Peyer's patch (tissue), 4 donors: ENCODE data around the gene NR1I3. TPM values are rescaled to one million over a fixed set of nuclear protein-coding genes. Genes with fewer than 3 reads are reported as not detected.
A peak's percentile ranks its signal among the peaks of the same experiment; 100 is the strongest.

Source experiments
- DNase-seq, 3 donors: peaks; one replicate each; pipeline ENCODE4 v3.0.0-alpha.2; 2017 to 2019
- H3K27ac ChIP-seq, 4 donors: fragments of 200-600 bp; sonication (generic); one replicate each; pipeline ENCODE4 v1.5.1; 2016 to 2019
- H3K27me3 ChIP-seq, 2 donors: fragments of 200-600 bp; sonication (generic); one replicate each; pipeline ENCODE4 v1.5.1; 2019
- H3K36me3 ChIP-seq, 3 donors: fragments of 200-600 bp; sonication (generic); one replicate each; pipeline ENCODE4 v1.5.1; 2016 to 2019
- H3K4me1 ChIP-seq, 4 donors: fragments of 200-600 bp; sonication (generic); one replicate each; pipeline ENCODE4 v1.5.1; 2016 to 2019
- H3K4me3 ChIP-seq, 4 donors: fragments of 200-600 bp; sonication (generic); 1 replicate in 3 of 4; 2 replicates in 1 of 4; pipeline ENCODE4 v1.5.1; 2016 to 2019; ENCODE audit warnings: mild to moderate bottlenecking in 1 of 4
- H3K9me3 ChIP-seq, 4 donors: fragments of 200-600 bp; sonication (generic); one replicate each; pipeline ENCODE4 v1.5.1; 2016 to 2019; ENCODE audit warnings: mild to moderate bottlenecking in 1 of 4
- POLR2A ChIP-seq, 2 donors: fragments of 450-650 bp; IDR thresholded peaks; one replicate each; pipeline ENCODE4 v1.5.1; 2017; ENCODE audit warnings: antibody characterized with exemption in 2 of 2, mild to moderate bottlenecking in 2 of 2, moderate library complexity in 2 of 2
- total RNA-seq, 4 donors: library from RNA; depleted of rRNA; stranded (reverse); fragments of >200 nt; gene quantifications; one replicate each; pipeline ENCODE4 v1.1.0, GENCODE V29; 2016
- TF ChIP-seq, protein P1 (sequence below), 6 experiments: fragments of 450-650 bp in 4 of 6; fragments of 200-600 bp in 2 of 6; sonication (generic) in 1 of 6; IDR thresholded peaks; one replicate each; pipeline ENCODE4 v1.5.1; 2017 to 2019; ENCODE audit warnings: antibody characterized with exemption in 6 of 6, mild to moderate bottlenecking in 3 of 6, moderate library complexity in 1 of 6

Gene NR1I3, protein sequence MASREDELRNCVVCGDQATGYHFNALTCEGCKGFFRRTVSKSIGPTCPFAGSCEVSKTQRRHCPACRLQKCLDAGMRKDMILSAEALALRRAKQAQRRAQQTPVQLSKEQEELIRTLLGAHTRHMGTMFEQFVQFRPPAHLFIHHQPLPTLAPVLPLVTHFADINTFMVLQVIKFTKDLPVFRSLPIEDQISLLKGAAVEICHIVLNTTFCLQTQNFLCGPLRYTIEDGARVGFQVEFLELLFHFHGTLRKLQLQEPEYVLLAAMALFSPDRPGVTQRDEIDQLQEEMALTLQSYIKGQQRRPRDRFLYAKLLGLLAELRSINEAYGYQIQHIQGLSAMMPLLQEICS
- 1 to 10 TPM in 1 of 4 donors, not detected in 3; 3.2 TPM for total RNA-seq

DNA sequence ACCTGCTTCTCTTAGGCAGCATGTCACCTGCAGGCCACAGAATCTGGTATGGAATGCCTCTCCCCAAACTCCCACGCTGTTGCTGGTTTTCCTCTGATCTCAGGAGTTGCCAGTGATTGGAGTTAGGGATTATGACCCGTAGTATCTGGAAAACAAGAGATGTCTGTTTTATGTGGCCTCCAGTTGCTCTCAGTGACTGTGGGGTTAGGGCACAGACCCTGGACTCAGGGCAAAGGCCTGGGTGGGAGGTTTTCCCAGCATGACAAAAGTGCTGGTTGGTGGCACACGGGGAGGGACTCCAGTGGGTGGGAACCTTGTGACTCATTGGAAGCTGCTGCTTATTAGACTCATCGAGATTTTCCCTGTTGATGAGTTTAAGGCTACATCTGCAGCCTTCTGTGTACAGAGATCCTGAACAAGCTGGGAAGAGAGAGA lies at the start of gene NR1I3:
Gene NR1I3, minus strand, starts transcription at position 165 of the 435 bp plus-strand sequence. CDS start 1,638 bp downstream, outside the sequence.
- TF ChIP-seq, protein P1, sequence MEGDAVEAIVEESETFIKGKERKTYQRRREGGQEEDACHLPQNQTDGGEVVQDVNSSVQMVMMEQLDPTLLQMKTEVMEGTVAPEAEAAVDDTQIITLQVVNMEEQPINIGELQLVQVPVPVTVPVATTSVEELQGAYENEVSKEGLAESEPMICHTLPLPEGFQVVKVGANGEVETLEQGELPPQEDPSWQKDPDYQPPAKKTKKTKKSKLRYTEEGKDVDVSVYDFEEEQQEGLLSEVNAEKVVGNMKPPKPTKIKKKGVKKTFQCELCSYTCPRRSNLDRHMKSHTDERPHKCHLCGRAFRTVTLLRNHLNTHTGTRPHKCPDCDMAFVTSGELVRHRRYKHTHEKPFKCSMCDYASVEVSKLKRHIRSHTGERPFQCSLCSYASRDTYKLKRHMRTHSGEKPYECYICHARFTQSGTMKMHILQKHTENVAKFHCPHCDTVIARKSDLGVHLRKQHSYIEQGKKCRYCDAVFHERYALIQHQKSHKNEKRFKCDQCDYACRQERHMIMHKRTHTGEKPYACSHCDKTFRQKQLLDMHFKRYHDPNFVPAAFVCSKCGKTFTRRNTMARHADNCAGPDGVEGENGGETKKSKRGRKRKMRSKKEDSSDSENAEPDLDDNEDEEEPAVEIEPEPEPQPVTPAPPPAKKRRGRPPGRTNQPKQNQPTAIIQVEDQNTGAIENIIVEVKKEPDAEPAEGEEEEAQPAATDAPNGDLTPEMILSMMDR (IDR thresholded peaks at IDR 0.05) = no peak
- TF ChIP-seq POLR2A (IDR thresholded peaks at IDR 0.05) = no peak
- H3K27ac ChIP-seq = peak within 1 kb of the TSS in 1 of 4 donors; percentile 43
- no peaks in the 10 kb centered on the region for H3K27me3 ChIP-seq
- H3K4me1 ChIP-seq = no peaks in the 10 kb centered on the region
- H3K36me3 ChIP-seq = no peaks in the 10 kb centered on the region
- peak in 2 of 3 donors; percentile 74 to 82 for DNase-seq
- H3K9me3 ChIP-seq = no peaks in the 10 kb centered on the region
- peak within 1 kb of the TSS in 1 of 4 donors; percentile 27 for H3K4me3 ChIP-seq

DNA sequence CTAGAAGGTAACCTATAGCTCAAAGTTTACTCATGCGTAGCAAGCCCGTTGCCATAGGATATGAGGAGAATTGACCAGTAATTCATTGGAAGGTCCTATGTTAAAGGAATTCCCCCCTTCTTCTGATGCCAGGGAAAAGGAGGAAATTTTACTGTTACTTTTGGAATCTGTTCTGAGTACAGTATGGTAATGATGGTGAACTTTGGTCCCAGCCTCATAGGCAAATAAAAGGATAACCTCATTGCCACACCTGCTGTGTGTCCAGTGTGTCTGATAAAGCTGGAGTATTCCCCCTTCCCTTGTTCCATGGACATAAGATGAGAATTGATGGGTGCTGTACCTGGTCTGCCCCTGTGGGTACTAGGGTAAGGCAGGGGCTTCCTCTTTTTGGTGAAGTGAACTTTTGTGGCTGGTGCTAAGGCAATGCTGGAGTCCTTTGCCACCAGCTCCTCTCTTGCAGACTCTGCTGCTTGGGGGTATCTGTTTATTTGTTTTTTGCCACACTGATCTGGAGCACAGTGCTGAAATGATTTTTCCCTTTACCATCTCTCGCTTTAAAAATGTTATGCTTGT lies 49.6 kb upstream of the NR1I3 start:
- H3K9me3 ChIP-seq = no peaks in the 10 kb centered on the region
- H3K27ac ChIP-seq = no peak overlapping the region
- DNase-seq = no peak
- no peaks in the 10 kb centered on the region for H3K27me3 ChIP-seq
- no peaks in the 10 kb centered on the region for H3K36me3 ChIP-seq
- TF ChIP-seq POLR2A (IDR thresholded peaks at IDR 0.05) = no peak
- TF ChIP-seq, protein P1 (IDR thresholded peaks at IDR 0.05) = no peak
- no peak overlapping the region for H3K4me3 ChIP-seq
- H3K4me1 ChIP-seq = no peaks in the 10 kb centered on the region

DNA sequence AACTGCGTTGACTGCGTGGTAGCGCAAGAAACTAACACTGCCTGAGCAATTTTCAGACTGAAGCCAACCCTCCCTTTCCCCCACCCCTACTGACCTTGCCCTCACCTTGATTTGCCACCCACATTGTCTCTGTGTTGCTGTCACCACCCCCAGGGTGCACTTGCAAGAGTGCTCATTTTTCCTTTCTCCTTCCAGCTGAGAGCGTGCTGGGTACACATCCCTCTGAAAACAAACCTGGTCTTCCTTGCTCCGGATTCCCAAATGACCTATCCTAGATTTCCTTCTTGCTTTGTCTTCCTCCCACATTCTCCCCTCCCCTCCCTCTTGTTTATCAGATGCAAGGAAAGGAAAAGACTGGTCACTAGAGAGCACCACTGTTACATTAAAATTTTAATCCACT lies 47.5 kb upstream of the NR1I3 start:
- TF ChIP-seq POLR2A (IDR thresholded peaks at IDR 0.05) = no peak
- no peak for DNase-seq

DNA sequence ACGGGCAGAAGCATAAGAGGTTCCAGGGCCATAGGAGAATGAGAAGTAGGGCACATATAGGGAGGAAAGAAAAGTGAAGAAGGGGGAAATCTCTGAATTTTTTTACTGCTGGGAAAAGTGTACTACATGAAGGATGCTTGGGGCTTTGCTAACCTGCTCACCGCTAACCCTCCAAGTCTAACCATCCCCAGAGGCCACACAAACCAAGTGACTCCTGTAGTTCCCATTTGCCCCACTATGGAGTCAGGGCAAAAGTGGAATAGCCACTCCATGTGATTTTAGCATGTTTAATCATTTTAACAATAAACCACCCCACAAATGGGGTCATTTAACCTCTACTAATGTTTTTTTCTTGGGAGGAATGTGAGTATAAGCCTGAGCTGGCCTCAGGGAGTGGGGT lies 47.1 kb upstream of the NR1I3 start:
- Histone ChIP-seq H3K4me1 (no peaks in the 10 kb centered on the region), H3K4me3 (no peak overlapping the region), H3K27ac (no peak overlapping the region), H3K36me3 (no peaks in the 10 kb centered on the region), H3K27me3 (no peaks in the 10 kb centered on the region), H3K9me3 (no peaks in the 10 kb centered on the region)
- TF ChIP-seq POLR2A (IDR thresholded peaks at IDR 0.05) = no peak
- TF ChIP-seq, protein P1 (IDR thresholded peaks at IDR 0.05) = no peak
- DNase-seq = no peak

More for the DNA sequence above, 47.5 kb upstream of the NR1I3 start:
- no peaks in the 10 kb centered on the region for H3K36me3 ChIP-seq
- H3K27me3 ChIP-seq = no peaks in the 10 kb centered on the region
- no peaks in the 10 kb centered on the region for H3K9me3 ChIP-seq
- H3K4me1 ChIP-seq = no peaks in the 10 kb centered on the region
- no peak overlapping the region for H3K4me3 ChIP-seq
- H3K27ac ChIP-seq = no peak overlapping the region

DNA sequence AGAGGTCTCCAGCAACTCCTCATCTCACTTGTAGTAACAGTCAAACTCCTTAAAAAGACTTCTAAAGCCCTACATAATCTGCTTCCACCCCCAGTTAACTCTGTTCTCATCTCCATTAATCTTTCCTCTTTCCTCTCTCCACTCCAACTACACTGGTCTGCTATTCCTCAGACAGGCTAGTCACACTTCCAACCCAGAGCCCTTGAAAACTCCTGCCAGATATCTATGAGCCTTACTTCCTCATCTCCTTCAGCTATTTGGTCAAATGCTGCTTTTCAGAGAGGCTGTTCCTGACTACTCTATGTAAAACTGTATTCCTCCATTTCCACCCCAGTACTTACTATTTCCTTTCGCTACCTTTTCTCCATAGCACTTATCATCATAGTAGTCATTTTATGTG lies 45.0 kb upstream of the NR1I3 start:
- no peak overlapping the region for H3K4me3 ChIP-seq
- H3K27me3 ChIP-seq = no peaks in the 10 kb centered on the region
- no peak for TF ChIP-seq POLR2A (IDR thresholded peaks at IDR 0.05)
- no peak for DNase-seq
- no peak overlapping the region for H3K27ac ChIP-seq
- no peaks in the 10 kb centered on the region for H3K36me3 ChIP-seq
- H3K4me1 ChIP-seq = no peaks in the 10 kb centered on the region
- H3K9me3 ChIP-seq = no peaks in the 10 kb centered on the region

DNA sequence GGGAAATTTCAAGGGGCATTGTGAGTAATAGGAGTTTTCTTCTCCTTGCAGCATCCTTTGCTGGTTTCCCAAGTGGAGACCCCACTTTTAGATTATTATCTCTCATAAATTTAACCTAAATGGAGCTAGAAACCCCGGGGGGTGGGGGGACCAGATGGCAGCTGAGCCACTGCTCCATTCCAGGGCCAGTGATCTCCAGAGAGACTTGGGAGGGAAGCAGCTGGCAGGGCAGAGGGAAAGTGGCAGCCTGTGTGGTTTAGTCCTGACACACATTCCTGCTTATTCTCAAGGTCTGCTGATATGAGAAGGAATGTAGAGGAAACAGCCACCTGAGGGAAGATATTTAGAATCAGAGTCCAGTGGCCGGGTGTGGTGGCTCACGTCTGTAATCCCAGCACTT lies 36.9 kb upstream of the NR1I3 start:
- H3K4me1 ChIP-seq = no peaks in the 10 kb centered on the region
- no peak for DNase-seq
- no peaks in the 10 kb centered on the region for H3K9me3 ChIP-seq
- TF ChIP-seq, protein P1 (IDR thresholded peaks at IDR 0.05) = no peak
- TF ChIP-seq POLR2A (IDR thresholded peaks at IDR 0.05) = no peak
- no peak overlapping the region for H3K27ac ChIP-seq
- no peaks in the 10 kb centered on the region for H3K27me3 ChIP-seq
- H3K4me3 ChIP-seq = no peak overlapping the region
- H3K36me3 ChIP-seq = no peaks in the 10 kb centered on the region
